Prostate gland (tissue), 2 donors: ENCODE results near the gene RMI2. TPM values are rescaled to one million over a fixed set of nuclear protein-coding genes. Genes with fewer than 3 reads are reported as not detected.
"Not testable (repeated sequence)": the region's sequence is repeated elsewhere in the genome, so short reads cannot be mapped to it uniquely, and the experiment has no call there.

ENCODE experiments used
- DNase-seq: peaks from one replicate; pipeline ENCODE4 v3.0.0-alpha.2; 2019; ENCODE audit warnings: low spot score
- H3K27ac ChIP-seq, 2 donors: fragments of 200-600 bp; sonication (generic); 2 replicates each; pipeline ENCODE4 v1.5.1; 2017 to 2019
- H3K27me3 ChIP-seq: fragments of 200-600 bp; sonication (generic); replicated peaks from 2 replicates; pipeline ENCODE4 v1.5.1; 2019; ENCODE audit not compliant: insufficient read depth
- H3K36me3 ChIP-seq, 2 donors: fragments of 200-600 bp; sonication (generic); 1 replicate in 1 of 2; 2 replicates in 1 of 2; pipeline versions ENCODE4 v1.5.1 to v1.8.1; 2017 to 2019
- H3K4me1 ChIP-seq: fragments of 200-600 bp; sonication (generic); replicated peaks from 2 replicates; pipeline ENCODE4 v1.5.1; 2019
- H3K4me3 ChIP-seq, 2 donors: fragments of 200-600 bp; sonication (generic); 2 replicates each; pipeline ENCODE4 v1.5.1; 2017 to 2019
- H3K9me3 ChIP-seq: fragments of 200-600 bp; sonication (generic); 2 replicates; pipeline ENCODE4 v1.5.1; 2017
- CTCF ChIP-seq, 4 experiments: fragments of 200-600 bp in 2 of 4; fragments of 450-650 bp in 2 of 4; sonication (generic) in 2 of 4; IDR thresholded peaks; 1 replicate in 3 of 4; 2 replicates in 1 of 4; pipeline ENCODE4 v1.5.1; 2016 to 2019; ENCODE audit warnings: antibody characterized with exemption in 4 of 4, mild to moderate bottlenecking in 2 of 4, moderate library complexity in 2 of 4
- POLR2A ChIP-seq: fragments of 450-650 bp; IDR thresholded peaks from one replicate; pipeline ENCODE4 v1.6.1; 2016; ENCODE audit warnings: antibody characterized with exemption, mild to moderate bottlenecking
- POLR2AphosphoS5 ChIP-seq: sonication (generic); formaldehyde crosslinking; IDR thresholded peaks from one replicate; pipeline ENCODE4 v1.6.1; 2017; ENCODE audit warnings: antibody characterized with exemption
- WGBS: methylation state at CpG from one replicate; pipeline ENCODE4 v1.1.5; 2018; 5-methylcytosine and 5-hydroxymethylcytosine counted together
- intact Hi-C: fragments of 100-400 bp; cut with DNase I; formaldehyde crosslinking; loops from one replicate; pipeline ENCODE4 v1.14.2; 2022
- total RNA-seq, 2 donors: library from RNA; depleted of rRNA; stranded (reverse); fragments of >200 nt; gene quantifications; one replicate each; pipeline ENCODE4 v1.1.0, GENCODE V29; 2016

RMI2 gene
- total RNA-seq, 2 donors from 2014 or later: 6.0 to 16.3 TPM

- Histone ChIP-seq H3K4me1 (no peaks in the 10 kb centered on the region), H3K9me3 (no peaks in the 10 kb centered on the region), H3K27me3 (no peaks in the 10 kb centered on the region), H3K27ac (no peak overlapping the region), H3K4me3 (no peak overlapping the region), H3K36me3 (no peaks in the 10 kb centered on the region)
- DNase-seq: no peak
- intact Hi-C loops: no loop called here
- 81% methylated on average over 10 of the region's 10 CpGs for WGBS
- TF ChIP-seq CTCF (IDR thresholded peaks at IDR 0.05) (no peak), POLR2AphosphoS5 (no peak), POLR2A (no peak)
Observed at GRCh38 chr16:11372073-11372828, 27.0 kb downstream of the RMI2 start.

GRCh38 chr16:11372829-11373306, 27.6 kb downstream of the RMI2 start:
- WGBS: 67% methylated on average over 6 of the region's 6 CpGs
- no peak for DNase-seq
- no peak overlapping the region for H3K27ac ChIP-seq

GRCh38 chr16:11374255-11374654, 29.0 kb downstream of the RMI2 start:
- intact Hi-C loops: no loop called here
- Histone ChIP-seq H3K27ac (no peak overlapping the region), H3K36me3 (no peaks in the 10 kb centered on the region), H3K4me1 (no peaks in the 10 kb centered on the region), H3K4me3 (no peak overlapping the region), H3K27me3 (no peaks in the 10 kb centered on the region), H3K9me3 (no peaks in the 10 kb centered on the region)
- WGBS: 40% methylated on average over 4 of the region's 4 CpGs
- TF ChIP-seq POLR2A: no peak
- no peak for TF ChIP-seq CTCF (IDR thresholded peaks at IDR 0.05)
- TF ChIP-seq POLR2AphosphoS5: no peak
- no peak for DNase-seq

More at GRCh38 chr16:11372829-11373306, 27.6 kb downstream of the RMI2 start:
- no peaks in the 10 kb centered on the region for H3K4me1 ChIP-seq
- TF ChIP-seq POLR2A (no peak), CTCF (IDR thresholded peaks at IDR 0.05) (no peak), POLR2AphosphoS5 (no peak)
- H3K36me3 ChIP-seq: no peaks in the 10 kb centered on the region
- intact Hi-C loops: no loop called here
- H3K4me3 ChIP-seq: no peak overlapping the region
- H3K9me3 ChIP-seq: no peaks in the 10 kb centered on the region
- H3K27me3 ChIP-seq: no peaks in the 10 kb centered on the region

- no peak overlapping the region for H3K4me3 ChIP-seq
- 94% methylated on average over 3 of the region's 3 CpGs for WGBS
- no peak for DNase-seq
- TF ChIP-seq POLR2A (no peak), CTCF (IDR thresholded peaks at IDR 0.05) (no peak), POLR2AphosphoS5 (no peak)
- no peaks in the 10 kb centered on the region for H3K9me3 ChIP-seq
- no peaks in the 10 kb centered on the region for H3K36me3 ChIP-seq
- intact Hi-C loops: no loop called here
- no peaks in the 10 kb centered on the region for H3K4me1 ChIP-seq
- no peak overlapping the region for H3K27ac ChIP-seq
- no peaks in the 10 kb centered on the region for H3K27me3 ChIP-seq
Observed at GRCh38 chr16:11377154-11377553, 31.9 kb downstream of the RMI2 start.

GRCh38 chr16:11378951-11379350, 33.7 kb downstream of the RMI2 start:
- DNase-seq, H3K4me3 ChIP-seq, H3K27ac ChIP-seq, H3K27me3 ChIP-seq, H3K9me3 ChIP-seq, intact Hi-C loops, H3K4me1 ChIP-seq, H3K36me3 ChIP-seq: not testable (repeated sequence)
- WGBS: 95% methylated on average over 5 of the region's 5 CpGs
